Measurements from ENCODE around the gene CMTM2. TPM values are rescaled to one million over a fixed set of nuclear protein-coding genes. Genes with fewer than 3 reads are reported as not detected.

Gene CMTM2
- total and polyA plus RNA-seq, 2 of the 4 experiments (the other 2 are of a cell fraction) = not detected

DNA sequence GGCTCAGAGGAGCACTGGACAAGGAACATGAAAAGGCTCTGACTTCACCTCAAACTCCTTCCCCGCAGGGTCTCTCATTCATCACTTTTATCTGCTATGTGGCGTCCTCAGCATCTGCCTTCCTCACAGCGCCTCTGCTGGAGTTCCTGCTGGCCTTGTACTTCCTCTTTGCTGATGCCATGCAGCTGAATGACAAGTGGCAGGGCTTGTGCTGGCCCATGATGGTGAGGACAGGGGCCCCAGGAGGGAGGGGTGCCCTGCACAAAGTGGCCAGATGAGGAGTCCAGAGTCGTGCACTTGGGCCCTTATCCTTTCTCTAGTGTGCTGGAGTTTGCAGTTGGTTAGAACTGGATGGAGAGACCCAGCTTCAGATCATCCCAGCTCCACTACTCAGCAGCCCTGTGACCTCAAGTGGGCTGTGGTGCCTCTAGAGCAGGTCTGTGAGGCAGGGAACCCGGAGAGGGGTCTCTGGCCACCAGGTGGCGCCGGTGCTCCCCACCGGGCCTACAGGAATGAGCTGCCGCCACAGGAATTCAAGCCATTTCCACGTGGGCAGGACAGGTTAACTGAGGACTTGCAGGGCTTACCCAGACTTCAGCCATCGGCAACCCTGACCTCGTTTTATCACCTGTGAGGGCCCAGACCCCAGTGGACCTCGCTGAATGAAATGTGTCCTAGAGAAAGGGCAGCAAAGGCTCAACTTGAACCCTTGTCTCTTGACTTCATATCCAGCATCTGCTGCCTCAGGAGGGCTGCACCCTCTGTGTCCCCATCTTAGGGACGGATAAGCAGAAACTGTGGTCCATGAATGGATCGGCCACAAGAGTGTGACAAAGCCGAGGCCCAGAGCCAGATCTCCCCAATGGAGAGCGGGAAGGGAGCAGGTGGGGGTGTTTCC is 29.2 kb downstream of the CMTM2 start (continued):
- TF ChIP-seq, protein P1, sequence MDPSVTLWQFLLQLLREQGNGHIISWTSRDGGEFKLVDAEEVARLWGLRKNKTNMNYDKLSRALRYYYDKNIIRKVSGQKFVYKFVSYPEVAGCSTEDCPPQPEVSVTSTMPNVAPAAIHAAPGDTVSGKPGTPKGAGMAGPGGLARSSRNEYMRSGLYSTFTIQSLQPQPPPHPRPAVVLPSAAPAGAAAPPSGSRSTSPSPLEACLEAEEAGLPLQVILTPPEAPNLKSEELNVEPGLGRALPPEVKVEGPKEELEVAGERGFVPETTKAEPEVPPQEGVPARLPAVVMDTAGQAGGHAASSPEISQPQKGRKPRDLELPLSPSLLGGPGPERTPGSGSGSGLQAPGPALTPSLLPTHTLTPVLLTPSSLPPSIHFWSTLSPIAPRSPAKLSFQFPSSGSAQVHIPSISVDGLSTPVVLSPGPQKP (IDR thresholded peaks at IDR 0.05; ENCODE audit: borderline replicate concordance, low read depth, low read length) = no peak

DNA sequence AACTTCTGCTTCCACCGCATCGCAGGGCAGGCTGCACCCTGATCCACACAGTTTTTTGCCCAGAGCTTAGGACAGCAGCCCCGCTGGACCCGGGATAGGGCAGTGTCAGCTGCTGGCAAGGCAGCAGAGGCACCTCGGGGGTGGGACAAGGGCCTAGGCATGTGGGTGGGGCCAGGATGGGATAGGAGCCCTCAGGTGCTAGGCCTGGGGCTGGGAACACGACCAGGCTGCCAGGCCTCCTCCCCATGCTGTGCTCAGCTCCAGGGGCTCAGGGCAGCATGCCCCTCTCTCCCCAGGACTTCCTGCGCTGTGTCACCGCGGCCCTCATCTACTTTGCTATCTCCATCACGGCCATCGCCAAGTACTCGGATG is 29.9 kb downstream of the CMTM2 start:
- dilution Hi-C loops (cut with HindIII; ENCODE audit: low sequenced_read_pairs, unreplicated experiment) (no loop called here), intact Hi-C loops (cut with micrococcal nuclease) (loop anchor here (2.0 to 5.0 kb wide), 2 partner anchors 133 to 264 kb away; no protein-coding TSS in a partner anchor), in situ Hi-C loops (cut with MboI; ENCODE audit: low sequenced_read_pairs) (no loop called here)
- no TSS peak for BruUV-seq (replicated peaks)
- H3K23ac ChIP-seq (ENCODE audit: low read depth, low read length) = no peak overlapping the region
- no peaks in the 10 kb centered on the region for H3K27me3 ChIP-seq (ENCODE audit: control insufficient read depth, insufficient read depth, low read length)
- no peak overlapping the region for H3K4me2 ChIP-seq (ENCODE audit: low read depth, low read length)
- H2BK120ac ChIP-seq (ENCODE audit: low read depth, low read length) = peak overlapping the region; percentile 35; the same call in 1 of the 2 replicates
- peaks cover 18% of the 10 kb centered on the region for H3K4me1 ChIP-seq (ENCODE audit: control insufficient read depth, insufficient read depth, low read length)
- CTCF ChIA-PET = interaction anchor here (0.6 to 2.0 kb wide), 11 partner anchors 8 to 1100 kb away, joined by 3 to 10 read pairs (median 3); no protein-coding TSS in a partner anchor
- H4K8ac ChIP-seq (ENCODE audit: low read depth in 2 of 2, low read length in 2 of 2) = peak overlapping the region; percentile 36 to 52; a peak in 3 of 4 replicates
- no peak overlapping the region for H3K9ac ChIP-seq (ENCODE audit: low read depth, low read length)
- POLR2A ChIA-PET (ENCODE audit: unreplicated experiment) = interaction anchor here (0.6 kb wide), 2 partner anchors 89 to 264 kb away, joined by 3 read pairs; no protein-coding TSS in a partner anchor
- peak overlapping the region; percentile 90 for H3K4ac ChIP-seq (ENCODE audit: low read depth, low read length)
- peaks cover 10% of the 10 kb centered on the region for H3K9me1 ChIP-seq (ENCODE audit: insufficient read depth, low read length)
- ATAC-seq (ENCODE audit: low read depth) (no peak), DNase-seq (no peak)
- peak overlapping the region; percentile 75; the same call in 1 of the 2 replicates for H2BK20ac ChIP-seq (ENCODE audit: low read depth, low read length)
- no peaks in the 10 kb centered on the region for H3K9me3 ChIP-seq (ENCODE audit: control insufficient read depth, insufficient read depth, low read length)
- peak overlapping the region; percentile 99 for H2AK5ac ChIP-seq (ENCODE audit: low read depth, low read length)
- peak overlapping the region; percentile 46 for H2BK5ac ChIP-seq (ENCODE audit: low read depth, low read length, poor library complexity, severe bottlenecking)
- H2AFZ ChIP-seq (replicated peaks; ENCODE audit: low read length, poor library complexity) = no peak overlapping the region
- H4K5ac ChIP-seq (ENCODE audit: low read depth, low read length) = peak overlapping the region; percentile 61; the same call in 1 of the 2 replicates
- 100% methylated on average over 2 of the region's 12 CpGs; no CpG with 5 or more reads in 1 of the 2 experiments for WGBS, 2 experiments (ENCODE audit: extremely low coverage in 2 of 2, insufficient read length in 1 of 2)
- no peak overlapping the region for H3K4me3 ChIP-seq (ENCODE audit: insufficient read depth, low read depth, low read length)
- peak overlapping the region; percentile 19 for H3K27ac ChIP-seq (ENCODE audit: insufficient read depth, low read length)
- peak overlapping the region; percentile 83 for H3K14ac ChIP-seq (replicated peaks; ENCODE audit: low read depth, low read length)
- peak overlapping the region; percentile 92 for H2AK9ac ChIP-seq (replicated peaks; ENCODE audit: low read depth, low read length, poor library complexity)
- TF ChIP-seq NFE2L2 (IDR thresholded peaks at IDR 0.05; ENCODE audit: low read depth, low read length) = no peak
- H3K36me3 ChIP-seq (ENCODE audit: control insufficient read depth, insufficient read depth, low read length) = peaks cover 48% of the 10 kb centered on the region
- peak overlapping the region; percentile 67 for H3K18ac ChIP-seq (ENCODE audit: low read depth, low read length)
- peaks cover 17% of the 10 kb centered on the region for H4K20me1 ChIP-seq (ENCODE audit: insufficient read depth, low read length)
- no peak overlapping the region for H3K56ac ChIP-seq (ENCODE audit: extremely low read depth, insufficient read depth, low read length)
- peak overlapping the region; percentile 79; the same call in 1 of the 3 replicates for H2BK15ac ChIP-seq (ENCODE audit: low read depth, low read length)
- peaks cover 16 to 53% of the 10 kb centered on the region in 2 experiments for H3K79me1 ChIP-seq (ENCODE audit: low read depth in 1 of 2, low read length in 2 of 2)
- H4K91ac ChIP-seq (ENCODE audit: insufficient read depth, low read depth, low read length) = peak overlapping the region; percentile 91
